ENCODE results near the gene NPAS3.

Gene NPAS3

DNA sequence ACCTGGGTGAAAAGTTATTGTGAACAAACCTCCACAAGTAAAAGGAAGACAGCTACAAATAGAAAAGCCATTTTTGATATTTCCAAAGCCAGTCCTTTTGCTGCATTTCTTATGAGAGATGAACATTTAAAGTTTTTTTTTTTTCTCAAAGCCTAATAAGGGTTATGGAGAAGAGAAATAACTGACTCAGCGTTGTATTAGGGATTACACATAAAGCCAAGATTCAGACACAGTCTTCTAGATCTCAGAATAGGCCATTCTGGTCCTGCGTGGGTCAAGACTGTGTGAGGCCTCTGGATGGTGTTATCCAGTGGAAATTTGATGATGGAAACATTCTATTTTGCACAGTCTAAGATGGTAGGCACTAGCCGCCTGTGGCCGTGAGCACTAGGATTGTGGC is 552.4 kb downstream of the NPAS3 start:
- in situ Hi-C loops (cut with HindIII; ENCODE audit: low sequenced_read_pairs): no loop called here

DNA sequence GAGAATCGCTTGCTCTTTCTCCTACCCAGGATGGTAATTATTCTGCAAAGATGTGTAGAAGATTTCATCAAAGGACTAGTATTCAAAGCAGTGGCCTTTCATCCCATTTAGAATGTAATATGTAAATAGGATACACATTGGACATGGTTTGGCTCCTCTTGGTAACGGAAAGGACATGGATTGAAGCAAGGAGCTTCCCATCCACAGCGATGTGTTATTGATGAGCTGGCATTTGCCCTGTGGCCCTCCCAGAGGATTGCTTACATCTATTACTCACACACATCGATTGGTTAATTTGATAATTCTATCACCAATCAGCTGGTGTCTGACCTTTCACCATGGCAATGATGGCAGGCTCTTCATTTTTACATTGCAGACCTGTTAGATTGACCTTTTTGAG is 553.8 kb downstream of the NPAS3 start:
- in situ Hi-C loops (cut with HindIII; ENCODE audit: low sequenced_read_pairs): no loop called here

DNA sequence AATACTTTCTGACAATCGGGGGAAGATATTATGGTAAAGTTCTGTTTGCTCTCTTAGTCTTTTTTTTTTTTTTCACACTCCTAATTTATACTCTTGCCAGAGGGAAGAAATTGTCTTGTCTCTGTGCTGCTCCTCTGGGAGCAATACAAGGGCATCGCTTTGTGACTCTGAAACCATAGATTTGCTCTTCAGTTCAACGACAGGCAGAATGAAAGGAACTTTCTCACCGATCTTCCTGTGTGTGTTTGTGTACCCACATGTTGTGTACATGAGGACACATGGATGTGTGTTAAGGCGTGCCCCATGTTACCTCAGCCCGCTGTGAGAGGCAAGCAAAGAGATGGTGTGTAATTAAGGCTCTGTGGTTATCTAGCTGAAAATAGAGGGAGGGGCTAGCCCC is 554.6 kb downstream of the NPAS3 start:
- in situ Hi-C loops (cut with HindIII; ENCODE audit: low sequenced_read_pairs): no loop called here

DNA sequence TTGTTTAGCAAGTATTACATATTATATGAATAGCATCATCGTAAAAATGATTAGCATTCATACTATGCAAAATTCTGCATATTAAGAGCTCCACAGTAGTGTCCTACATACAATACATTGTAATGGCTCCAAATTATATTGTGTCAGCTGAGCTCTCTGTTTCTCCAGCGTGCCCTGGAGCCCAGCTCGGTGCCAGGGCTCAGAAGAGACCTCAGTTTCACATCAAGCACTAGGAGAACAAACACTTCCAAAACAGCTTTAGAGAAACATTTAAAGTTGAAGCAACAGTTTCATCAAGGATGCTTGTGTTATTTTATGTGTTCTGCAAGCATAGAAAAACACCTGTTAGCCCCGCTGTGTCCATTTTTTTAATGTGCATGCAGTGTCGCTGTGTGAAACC is 555.3 kb downstream of the NPAS3 start:
- in situ Hi-C loops (cut with HindIII; ENCODE audit: low sequenced_read_pairs): no loop called here

DNA sequence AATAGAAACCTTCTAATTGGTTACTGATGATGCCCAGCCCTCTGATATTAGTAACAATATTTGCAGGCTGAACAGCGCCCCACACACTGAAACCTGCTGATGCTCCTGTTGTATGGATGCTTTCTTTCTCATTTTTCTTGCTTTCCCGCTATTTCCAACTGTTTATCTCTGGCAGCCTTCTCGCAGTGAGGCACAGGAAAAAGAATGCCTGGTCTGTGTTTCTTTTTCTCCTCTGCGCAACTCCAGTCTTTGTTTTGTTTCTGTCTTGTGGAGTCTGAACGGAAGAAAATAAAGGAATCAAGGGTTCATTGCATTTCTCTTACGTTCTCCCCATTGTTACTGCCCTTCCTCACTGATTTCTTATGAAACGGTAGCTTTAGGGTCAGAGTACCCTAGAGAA is 561.0 kb downstream of the NPAS3 start:
- in situ Hi-C loops (cut with HindIII; ENCODE audit: low sequenced_read_pairs): no loop called here

DNA sequence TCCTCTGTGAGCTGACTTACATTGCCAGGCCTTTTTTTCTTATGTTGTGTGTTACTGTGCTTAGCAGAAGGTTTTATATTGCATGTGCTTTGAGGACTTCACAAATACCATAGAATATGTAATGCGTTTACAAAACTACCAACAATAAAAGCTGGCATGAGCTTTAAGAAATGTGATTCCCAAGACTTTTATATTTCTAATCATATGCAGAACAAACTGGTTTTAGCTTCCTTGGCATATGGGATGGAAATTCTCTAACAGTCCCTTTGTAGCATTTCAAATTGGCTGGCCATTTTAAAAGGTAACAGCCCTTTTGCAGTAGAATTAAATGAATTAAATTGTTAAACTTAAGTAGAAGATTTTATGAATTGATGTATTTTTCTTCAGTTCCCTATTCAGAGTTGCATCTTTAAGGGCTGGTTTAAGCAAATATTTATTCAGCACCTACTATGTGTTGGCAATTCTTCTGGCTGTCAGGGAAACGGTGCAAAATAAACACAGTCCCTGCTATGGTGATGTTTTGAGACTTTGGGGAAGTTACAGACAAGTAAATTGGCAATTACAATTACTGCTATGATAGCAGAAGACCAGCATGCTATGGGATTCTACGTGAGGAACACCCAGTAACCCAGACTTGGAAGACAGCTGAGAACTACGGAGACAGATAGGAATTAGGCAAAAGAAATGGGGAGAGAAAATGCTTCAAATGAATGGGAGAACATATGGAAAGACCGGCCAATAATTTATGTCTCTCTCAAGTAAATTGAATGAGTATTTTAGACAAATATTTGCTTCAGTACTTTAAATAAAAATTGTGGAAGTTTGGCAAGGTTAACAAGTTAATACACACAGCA is 565.8 kb downstream of the NPAS3 start:
- in situ Hi-C loops (cut with HindIII; ENCODE audit: low sequenced_read_pairs): no loop called here

DNA sequence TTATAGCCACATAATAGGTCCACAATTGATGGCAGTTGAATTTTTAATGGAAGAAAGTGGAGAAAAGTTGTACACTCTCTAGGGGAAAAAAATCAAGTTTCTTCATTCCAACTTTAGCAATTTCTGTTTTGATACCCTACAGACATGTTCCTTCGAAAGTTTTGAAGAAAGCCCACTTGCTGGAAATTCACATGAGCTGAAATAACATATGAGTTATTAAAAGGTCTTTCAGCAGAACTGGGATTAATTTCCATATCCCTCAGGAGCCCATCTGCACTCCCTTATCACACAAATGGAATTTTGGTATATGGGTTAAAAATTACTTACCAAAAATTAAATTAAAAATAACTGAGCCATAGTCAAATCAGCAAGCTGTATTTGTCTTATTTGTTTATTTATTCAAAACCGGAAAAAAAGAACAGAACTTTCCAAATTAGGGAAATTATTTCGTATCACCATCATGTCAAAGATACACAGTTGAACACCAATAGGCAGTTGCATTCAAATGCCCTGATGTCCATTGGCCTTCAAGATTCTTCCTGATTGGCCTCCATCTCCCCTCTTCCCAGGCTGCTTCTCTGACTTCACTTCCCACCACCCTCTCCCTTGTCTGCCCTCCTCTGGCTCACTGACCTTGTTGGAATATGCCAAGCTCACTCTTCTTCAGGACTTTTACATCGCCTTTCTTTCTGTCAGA is 566.7 kb downstream of the NPAS3 start:
- in situ Hi-C loops (cut with HindIII; ENCODE audit: low sequenced_read_pairs): no loop called here

DNA sequence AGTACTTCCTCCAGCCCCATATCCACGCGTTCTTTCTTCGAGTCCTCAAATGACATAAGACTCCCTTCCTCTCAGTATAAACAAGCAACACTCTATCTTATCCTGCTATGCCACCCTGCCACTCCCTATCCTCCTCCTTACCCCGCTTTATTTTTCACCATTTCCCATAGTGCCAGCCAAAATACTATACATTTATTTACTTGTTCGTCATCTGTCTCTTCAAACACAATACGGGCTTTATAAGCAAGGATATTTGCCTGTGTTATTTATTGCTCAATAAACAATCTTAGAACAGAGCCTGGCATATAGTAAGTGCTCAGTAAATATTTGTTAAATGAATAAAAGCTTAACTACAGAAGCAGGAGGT is 567.3 kb downstream of the NPAS3 start:
- in situ Hi-C loops (cut with HindIII; ENCODE audit: low sequenced_read_pairs): no loop called here

DNA sequence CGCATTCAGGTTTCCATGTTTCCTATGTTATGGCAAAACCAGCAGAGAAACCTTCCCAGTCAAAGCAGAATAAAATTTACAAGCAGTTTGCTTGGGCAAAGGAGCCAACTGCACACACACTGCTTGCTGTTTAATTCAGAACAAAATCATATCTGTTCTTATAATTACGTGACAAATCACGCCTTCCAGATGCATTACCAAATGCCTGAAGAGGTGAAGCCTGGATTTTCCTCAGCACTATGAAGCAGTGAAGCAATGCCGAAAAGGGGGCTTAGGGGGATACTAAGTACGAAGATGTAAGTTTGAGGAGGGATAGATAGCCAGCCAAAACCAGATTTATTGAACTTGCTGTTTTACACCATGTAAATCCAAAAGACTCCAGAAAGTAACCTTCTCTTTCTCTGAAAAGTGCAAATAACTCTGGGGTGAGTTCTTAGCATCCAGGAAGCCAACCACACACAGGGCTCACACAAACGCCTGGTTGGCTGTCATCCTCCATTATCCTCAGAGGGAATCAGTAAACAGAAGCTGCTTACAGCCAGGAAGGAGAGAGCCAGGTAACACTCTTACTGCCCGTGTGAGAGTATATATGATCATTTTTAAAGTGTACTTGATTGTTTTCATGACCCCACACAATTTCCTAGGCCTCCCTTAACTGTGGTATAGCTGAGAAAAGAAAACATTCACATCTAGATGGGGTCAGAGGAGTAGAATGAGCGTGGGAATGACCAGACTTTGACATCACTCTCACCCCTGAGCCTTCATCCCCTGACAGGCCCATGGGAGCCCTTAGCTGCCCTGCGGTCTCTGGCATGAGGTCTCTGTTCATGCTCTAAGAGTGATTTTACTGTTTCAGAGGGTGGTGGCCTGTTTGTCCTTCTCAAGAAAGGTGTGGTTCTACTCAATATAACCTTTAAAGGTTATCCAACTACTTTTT is 569.7 kb downstream of the NPAS3 start:
- in situ Hi-C loops (cut with HindIII; ENCODE audit: low sequenced_read_pairs): no loop called here

DNA sequence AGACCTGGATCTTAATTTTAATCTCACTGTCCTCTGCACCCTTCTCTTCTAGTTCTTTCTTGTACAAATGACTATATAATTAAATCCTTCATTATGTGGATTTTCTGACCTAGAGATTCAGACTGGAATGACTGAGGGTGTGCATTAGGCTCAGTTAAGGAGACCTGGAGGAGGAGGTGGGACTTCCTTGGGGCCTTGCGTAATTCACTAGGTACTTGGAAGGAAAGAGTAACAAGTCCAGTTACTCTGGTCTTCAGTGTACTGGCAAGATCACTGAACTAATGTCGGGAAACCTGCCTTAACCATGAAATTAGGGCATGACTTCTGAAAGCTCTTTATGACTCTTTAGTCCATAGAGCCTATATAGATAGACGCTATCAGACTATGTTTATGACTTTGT is 570.8 kb downstream of the NPAS3 start:
- in situ Hi-C loops (cut with HindIII; ENCODE audit: low sequenced_read_pairs): no loop called here

DNA sequence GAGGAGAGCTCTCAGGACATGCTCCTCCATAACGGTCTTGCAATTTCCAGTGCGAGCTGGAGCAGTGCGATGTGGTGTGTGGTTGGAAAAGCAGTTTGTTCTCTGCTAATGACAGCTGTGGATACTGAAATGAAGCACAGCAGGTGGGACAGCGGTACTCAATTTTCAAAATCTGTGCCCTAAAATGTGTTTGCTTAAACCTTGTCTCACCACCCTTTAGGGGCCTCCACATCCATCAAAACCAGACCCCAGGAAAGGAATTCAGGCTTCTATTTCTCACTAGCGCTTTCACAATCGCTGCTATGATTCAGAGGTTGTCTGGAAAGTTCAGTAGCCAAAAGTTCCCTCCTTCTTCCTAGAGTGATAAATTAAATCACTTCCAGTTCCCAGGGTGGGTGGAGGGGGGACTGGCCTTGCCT is 571.4 kb downstream of the NPAS3 start:
- in situ Hi-C loops (cut with HindIII; ENCODE audit: low sequenced_read_pairs): no loop called here

DNA sequence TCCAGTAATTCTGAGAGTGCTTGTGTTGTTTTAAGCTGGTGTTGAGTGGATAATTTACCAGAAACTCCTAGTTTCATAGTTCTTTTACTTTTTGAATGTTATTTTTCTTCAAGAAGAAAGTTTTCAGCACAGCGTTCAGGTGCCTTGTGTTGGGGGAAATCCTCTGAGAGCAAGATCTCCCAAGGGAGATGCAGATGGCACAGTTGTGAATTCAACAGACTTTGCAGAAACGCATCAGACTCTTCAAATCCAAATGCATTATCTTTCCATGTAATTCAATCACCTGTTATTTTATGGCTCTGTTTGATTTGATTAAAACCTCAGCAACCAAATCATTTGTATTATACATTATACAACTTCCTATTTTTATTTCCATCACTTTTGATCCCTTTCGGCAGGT is 572.3 kb downstream of the NPAS3 start:
- in situ Hi-C loops (cut with HindIII; ENCODE audit: low sequenced_read_pairs): no loop called here

DNA sequence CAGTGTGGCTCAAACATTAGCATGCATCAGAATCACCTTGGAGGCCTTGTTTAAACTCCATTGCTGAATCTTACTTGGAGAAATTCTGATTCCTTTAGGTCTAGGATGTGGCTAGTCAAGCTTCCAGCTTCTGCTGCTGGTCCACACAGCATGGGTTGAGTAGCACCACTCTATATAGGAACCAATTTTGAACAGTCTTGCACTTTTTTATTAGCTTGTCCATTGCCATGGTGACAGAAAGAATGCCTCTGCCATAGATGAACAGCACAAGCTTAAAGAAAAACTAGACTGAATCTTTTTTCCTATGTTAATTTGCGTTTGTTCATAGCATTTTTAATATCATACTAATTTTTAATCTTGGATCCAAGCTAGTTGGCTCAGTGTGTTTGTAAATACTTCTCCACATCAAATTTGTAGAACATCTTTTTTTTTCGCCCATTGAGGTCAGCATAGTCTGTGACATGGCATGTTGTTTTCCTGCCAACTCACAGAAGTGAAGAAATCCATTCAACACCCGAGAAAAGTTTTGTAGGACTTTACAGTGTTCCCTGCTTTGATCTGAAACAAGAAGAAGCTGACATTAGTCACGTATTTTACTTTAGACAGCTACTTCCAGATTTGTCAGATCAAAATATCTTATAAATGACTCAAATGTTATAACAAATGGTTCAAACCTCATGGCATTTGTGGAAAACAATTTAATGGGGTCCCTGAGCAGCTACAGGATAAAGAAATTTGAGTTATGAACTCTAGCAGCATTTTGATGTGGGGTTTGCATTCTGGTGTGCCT is 573.4 kb downstream of the NPAS3 start:
- in situ Hi-C loops (cut with HindIII; ENCODE audit: low sequenced_read_pairs): no loop called here

DNA sequence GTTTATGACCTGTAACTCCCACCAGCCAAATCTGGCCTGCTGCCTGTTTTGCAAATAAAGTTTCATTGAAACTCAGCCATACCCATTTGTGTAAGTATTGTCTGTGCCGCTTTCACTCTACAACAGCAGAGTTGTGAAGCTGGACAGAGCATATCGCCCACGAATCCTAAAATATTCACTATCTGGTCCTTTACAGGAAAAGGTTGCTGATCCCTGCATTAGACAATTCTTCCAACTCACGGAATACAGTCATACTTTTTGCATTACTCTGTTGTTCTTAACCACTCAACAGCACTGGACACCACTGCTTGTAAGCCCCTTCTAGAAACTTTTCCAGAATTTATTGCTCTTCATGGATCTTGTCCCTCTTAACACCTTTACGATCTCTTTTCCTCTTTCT is 576.8 kb downstream of the NPAS3 start:
- in situ Hi-C loops (cut with HindIII; ENCODE audit: low sequenced_read_pairs): no loop called here

DNA sequence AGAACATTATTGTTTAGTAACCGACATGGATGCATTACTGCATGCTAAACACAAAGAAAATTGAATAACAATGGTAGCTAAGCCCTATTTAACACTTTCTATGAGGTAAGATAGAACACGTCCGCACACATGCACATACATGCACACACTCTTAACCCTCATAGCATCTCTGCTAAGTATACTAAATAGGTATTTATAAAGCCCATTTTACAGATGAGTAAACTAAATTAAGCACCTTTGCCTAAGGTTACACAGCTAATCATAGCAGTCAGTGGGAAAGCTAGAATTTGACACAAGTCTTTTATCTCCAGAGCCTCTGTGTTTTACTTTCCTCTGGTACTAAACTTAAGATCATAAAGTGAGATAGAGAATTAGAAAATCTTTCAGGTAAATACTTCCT is 577.2 kb downstream of the NPAS3 start:
- in situ Hi-C loops (cut with HindIII; ENCODE audit: low sequenced_read_pairs): no loop called here

DNA sequence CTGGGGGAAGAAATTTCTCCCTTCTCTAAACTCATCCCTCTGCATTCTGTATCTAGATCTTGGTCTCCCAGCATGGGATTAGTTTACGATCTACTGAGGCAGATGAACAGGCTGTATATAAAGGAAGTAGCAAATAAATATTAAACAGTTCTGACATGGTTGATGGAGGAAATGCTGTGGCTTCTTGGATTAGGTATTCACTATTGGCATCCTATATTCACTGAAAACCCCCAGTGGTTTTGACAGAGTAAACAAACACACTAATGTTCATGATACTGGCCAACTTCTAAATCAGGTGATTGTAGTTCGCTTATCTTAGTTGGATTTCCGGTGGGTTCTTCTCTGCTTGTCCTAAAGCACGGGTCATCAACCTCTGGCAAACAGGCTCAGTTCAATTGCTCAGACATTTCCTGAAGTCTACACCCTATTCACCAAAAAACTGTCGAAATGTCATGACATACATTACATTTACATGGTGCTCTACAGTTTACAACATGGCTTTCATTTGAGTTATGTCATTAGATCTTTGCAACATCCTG is 578.3 kb downstream of the NPAS3 start:
- in situ Hi-C loops (cut with HindIII; ENCODE audit: low sequenced_read_pairs): no loop called here

DNA sequence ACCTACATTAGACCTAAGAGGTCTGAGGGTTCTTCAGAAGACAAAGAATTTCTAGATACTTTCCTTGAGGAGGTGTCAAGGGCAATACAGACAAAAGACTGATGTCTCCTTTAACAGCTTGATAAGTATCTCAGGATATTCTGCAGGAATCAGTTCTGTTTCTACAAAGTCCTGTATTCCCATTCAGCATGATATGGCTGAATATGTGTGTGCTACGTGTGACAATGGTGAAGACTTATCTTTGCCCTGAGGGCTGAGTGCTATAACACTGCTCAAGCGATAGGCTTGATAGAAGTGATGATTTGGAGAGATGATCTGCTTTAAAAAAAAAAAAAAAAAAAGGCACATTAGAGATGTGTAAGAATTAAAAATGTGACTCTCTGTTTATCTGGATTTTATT is 582.5 kb downstream of the NPAS3 start:
- in situ Hi-C loops (cut with HindIII; ENCODE audit: low sequenced_read_pairs): loop anchor here (5.0 kb wide), 1 partner anchor 96 kb away; no protein-coding TSS in a partner anchor

DNA sequence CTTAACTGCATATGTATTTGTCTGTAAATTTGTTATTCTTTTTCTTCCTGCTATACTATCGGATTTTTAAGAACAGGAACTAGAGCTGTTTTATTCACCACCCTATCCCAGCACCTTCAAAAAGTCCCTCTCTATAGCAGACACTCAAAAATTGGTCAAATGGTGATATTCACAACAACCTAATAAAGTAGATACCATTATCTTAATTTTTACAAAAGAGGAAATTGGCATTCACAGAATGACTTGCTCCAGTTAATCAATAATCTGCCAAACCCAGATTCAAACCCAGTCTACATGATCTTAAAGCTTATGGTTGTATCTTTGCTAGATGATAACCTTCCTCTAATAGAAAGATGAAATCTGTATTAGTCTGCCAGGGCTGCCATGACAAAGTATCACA is 585.6 kb downstream of the NPAS3 start:
- in situ Hi-C loops (cut with HindIII; ENCODE audit: low sequenced_read_pairs): loop anchor here (5.0 kb wide), 1 partner anchor 93 kb away; no protein-coding TSS in a partner anchor

DNA sequence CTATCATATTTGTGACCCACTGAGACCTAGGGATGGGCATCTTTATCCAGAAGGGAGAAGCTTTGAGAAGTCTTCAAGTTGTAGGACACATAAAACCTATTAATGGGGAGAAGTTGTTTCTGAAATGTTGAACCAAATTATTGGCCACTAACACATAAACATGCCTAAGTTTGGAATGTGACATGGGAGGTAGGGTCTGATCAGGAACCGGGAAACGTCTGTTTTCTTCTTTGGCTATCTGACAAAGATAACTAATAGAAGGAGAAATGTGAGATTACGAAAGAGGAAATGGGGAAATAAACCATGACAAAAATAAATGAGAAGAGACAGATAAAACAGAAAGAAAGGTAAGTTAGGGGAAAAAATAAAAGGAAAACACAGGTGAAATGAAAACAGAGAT is 586.9 kb downstream of the NPAS3 start:
- in situ Hi-C loops (cut with HindIII; ENCODE audit: low sequenced_read_pairs): loop anchor here (5.0 kb wide), 1 partner anchor 42 kb away; no protein-coding TSS in a partner anchor

DNA sequence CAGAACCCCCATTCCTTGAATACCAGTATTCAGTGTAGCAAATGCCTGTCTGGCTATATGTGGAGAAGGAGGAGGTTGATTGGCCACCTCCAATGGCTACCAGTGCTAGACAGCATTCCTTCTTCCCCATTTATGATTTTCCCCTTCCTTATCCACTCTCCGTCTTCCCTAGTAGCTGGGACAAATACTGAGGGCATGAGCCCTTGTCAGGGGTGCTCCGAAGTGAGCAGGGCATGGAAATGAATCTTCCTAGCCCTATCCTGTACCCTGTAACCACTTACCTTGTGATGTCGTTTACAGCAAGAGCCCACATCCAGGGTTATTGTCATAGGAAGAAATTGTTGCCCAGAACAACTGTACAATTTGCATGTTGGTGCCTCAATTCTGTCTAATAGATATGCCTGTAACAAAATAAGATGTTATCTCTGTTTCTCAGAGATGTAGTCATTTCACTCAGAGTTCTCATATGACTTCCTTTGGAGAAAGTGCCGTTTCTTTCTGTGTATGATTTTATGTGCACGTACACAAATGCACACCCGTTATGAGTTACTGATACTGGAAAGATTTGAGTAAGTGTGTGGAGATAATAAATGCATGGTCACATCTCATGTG is 588.5 kb downstream of the NPAS3 start:
- in situ Hi-C loops (cut with HindIII; ENCODE audit: low sequenced_read_pairs): loop anchor here (5.0 kb wide), 1 partner anchor 40 kb away; no protein-coding TSS in a partner anchor
